ENCODE measurements around the gene CATSPERZ. TPM values are rescaled to one million over a fixed set of nuclear protein-coding genes. Genes with fewer than 3 reads are reported as not detected.
A peak's percentile ranks its signal among the peaks of the same experiment; 100 is the strongest.
"Not testable (repeated sequence)": the region's sequence is repeated elsewhere in the genome, so short reads cannot be mapped to it uniquely, and the experiment has no call there.

The CATSPERZ gene
- total and polyA plus RNA-seq, 4 donors: not detected

DNA sequence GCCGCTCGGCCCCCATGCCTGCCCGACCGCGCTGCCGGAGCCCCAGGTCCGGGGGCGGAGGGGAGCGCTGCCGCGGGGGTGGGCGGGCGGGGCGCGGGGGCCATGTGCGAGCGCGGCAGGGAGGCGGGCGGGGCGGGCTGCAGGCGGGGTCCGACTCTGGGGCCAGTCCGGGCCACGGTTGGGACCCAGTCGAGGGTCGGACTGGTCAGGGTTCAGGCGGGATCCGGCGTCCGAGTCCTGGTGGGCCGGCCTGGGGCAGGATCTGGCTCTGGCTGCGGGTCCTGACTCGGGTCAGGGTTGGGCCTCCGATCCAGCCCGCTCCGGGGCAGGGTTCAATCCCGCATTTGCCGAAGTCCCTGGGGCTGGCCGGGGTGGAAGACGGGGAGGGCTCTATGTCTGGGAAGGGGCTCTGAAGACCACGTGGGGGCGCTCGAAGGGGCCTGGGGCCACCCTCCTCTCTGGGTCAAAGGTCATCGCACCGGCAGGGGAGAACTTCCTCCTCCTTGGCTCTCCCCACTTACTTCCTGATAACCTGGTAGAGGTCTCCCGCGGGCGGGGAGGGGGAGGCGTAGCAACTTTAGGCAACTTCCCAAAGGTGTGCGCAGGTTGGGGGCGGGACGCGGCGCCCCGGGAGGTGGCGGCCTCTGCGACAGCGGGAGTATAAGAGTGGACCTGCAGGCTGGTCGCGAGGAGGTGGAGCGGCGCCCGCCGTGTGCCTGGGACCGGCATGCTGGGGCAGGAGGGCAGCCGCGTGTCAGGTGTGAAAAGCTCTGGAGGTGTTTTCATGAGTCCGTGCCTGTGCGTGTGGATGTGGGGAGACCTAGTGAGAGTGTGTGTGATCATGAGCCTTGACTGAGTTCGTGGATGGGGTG lies 5.8 kb downstream of the CATSPERZ start:
- no peaks in the 10 kb centered on the region for H3K4me1 ChIP-seq (ENCODE audit: control insufficient read depth in 1 of 2, insufficient read depth in 2 of 2, low read length in 2 of 2)
- WGBS, 2 donors: 1% methylated on average over 41 to 71 of the region's 71 CpGs
- intact Hi-C loops (cut with DNase I): no loop called here
- DNase-seq: peak; percentile 78 to 89
- peak overlapping the region in 1 of 2 donors; percentile 3 for H3K27ac ChIP-seq (ENCODE audit: low read depth in 1 of 2, low read length in 2 of 2)
- no peaks in the 10 kb centered on the region for H3K9me3 ChIP-seq (ENCODE audit: control insufficient read depth, low read length)
- H3K27me3 ChIP-seq (ENCODE audit: control insufficient read depth in 1 of 2, insufficient read depth in 2 of 2, low read length in 1 of 2): no peaks in the 10 kb centered on the region
- H3K4me3 ChIP-seq (ENCODE audit: low read length in 2 of 2): peak overlapping the region; percentile 65 to 91
- no peaks in the 10 kb centered on the region for H3K36me3 ChIP-seq (ENCODE audit: control insufficient read depth in 1 of 2, insufficient read depth in 2 of 2, low read length in 1 of 2)
- ATAC-seq (ENCODE audit: low FRiP score): peak; percentile 5

- no peaks in the 10 kb centered on the region for H3K27me3 ChIP-seq (ENCODE audit: control insufficient read depth in 1 of 2, insufficient read depth in 2 of 2, low read length in 1 of 2)
- ATAC-seq (ENCODE audit: low FRiP score) (no peak), DNase-seq (no peak)
- no peaks in the 10 kb centered on the region for H3K9me3 ChIP-seq (ENCODE audit: control insufficient read depth, low read length)
- H3K27ac ChIP-seq (ENCODE audit: low read depth in 1 of 2, low read length in 2 of 2): no peak overlapping the region
- no peaks in the 10 kb centered on the region for H3K4me1 ChIP-seq (ENCODE audit: control insufficient read depth in 1 of 2, insufficient read depth in 2 of 2, low read length in 2 of 2)
- WGBS, 2 donors: 32 to 39% methylated on average over 9 of the region's 9 CpGs
- intact Hi-C loops (cut with DNase I): no loop called here
- no peaks in the 10 kb centered on the region for H3K36me3 ChIP-seq (ENCODE audit: control insufficient read depth in 1 of 2, insufficient read depth in 2 of 2, low read length in 1 of 2)
- no peak overlapping the region for H3K4me3 ChIP-seq (ENCODE audit: low read length in 2 of 2)
Observed at GRCh38 chr11:64306563-64306875, 6.4 kb downstream of the CATSPERZ start.

DNA sequence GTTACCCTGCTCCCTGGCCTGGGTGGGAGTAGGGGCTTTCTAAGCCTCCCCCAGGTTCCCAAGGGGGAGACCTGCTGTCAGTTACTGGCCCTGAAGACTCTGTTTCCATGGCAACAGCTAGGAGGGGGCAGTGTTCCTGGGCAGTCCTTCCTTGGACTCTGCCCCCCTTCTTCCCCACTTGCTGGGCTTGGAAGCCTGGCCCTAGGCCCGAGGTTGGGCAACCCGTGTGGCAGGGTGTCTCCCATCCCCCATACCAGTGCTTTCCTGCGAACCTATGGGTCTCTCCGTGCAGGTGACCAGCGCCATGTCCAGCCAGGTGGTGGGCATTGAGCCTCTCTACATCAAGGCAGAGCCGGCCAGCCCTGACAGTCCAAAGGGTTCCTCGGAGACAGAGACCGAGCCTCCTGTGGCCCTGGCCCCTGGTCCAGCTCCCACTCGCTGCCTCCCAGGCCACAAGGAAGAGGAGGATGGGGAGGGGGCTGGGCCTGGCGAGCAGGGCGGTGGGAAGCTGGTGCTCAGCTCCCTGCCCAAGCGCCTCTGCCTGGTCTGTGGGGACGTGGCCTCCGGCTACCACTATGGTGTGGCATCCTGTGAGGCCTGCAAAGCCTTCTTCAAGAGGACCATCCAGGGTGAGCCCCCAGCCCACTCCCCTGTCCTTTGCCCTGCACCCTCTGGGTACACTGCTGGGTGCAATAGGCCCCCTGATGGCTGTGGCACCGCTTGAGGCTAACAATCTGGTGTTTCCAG lies 6.9 kb downstream of the CATSPERZ start:
- intact Hi-C loops (cut with DNase I): no loop called here
- no peaks in the 10 kb centered on the region for H3K36me3 ChIP-seq (ENCODE audit: control insufficient read depth in 1 of 2, insufficient read depth in 2 of 2, low read length in 1 of 2)
- no peak overlapping the region for H3K27ac ChIP-seq (ENCODE audit: low read depth in 1 of 2, low read length in 2 of 2)
- H3K27me3 ChIP-seq (ENCODE audit: control insufficient read depth in 1 of 2, insufficient read depth in 2 of 2, low read length in 1 of 2): no peaks in the 10 kb centered on the region
- DNase-seq: no peak
- H3K9me3 ChIP-seq (ENCODE audit: control insufficient read depth, low read length): no peaks in the 10 kb centered on the region
- WGBS, 2 donors: 79 to 80% methylated on average over 14 to 15 of the region's 15 CpGs
- no peaks in the 10 kb centered on the region for H3K4me1 ChIP-seq (ENCODE audit: control insufficient read depth in 1 of 2, insufficient read depth in 2 of 2, low read length in 2 of 2)
- H3K4me3 ChIP-seq (ENCODE audit: low read length in 2 of 2): no peak overlapping the region
- no peak for ATAC-seq (ENCODE audit: low FRiP score)

- H3K4me1 ChIP-seq (ENCODE audit: control insufficient read depth in 1 of 2, insufficient read depth in 2 of 2, low read length in 2 of 2); intact Hi-C loops (cut with DNase I); H3K27ac ChIP-seq (ENCODE audit: low read depth in 1 of 2, low read length in 2 of 2); H3K4me3 ChIP-seq (ENCODE audit: low read length in 2 of 2); H3K36me3 ChIP-seq (ENCODE audit: control insufficient read depth in 1 of 2, insufficient read depth in 2 of 2, low read length in 1 of 2); H3K27me3 ChIP-seq (ENCODE audit: control insufficient read depth in 1 of 2, insufficient read depth in 2 of 2, low read length in 1 of 2); ATAC-seq (ENCODE audit: low FRiP score); H3K9me3 ChIP-seq (ENCODE audit: control insufficient read depth, low read length); DNase-seq: not testable (repeated sequence)
- WGBS, 2 donors: 94 to 96% methylated on average over 5 of the region's 5 CpGs
Observed at GRCh38 chr11:64307795-64308194, 7.6 kb downstream of the CATSPERZ start.

DNA sequence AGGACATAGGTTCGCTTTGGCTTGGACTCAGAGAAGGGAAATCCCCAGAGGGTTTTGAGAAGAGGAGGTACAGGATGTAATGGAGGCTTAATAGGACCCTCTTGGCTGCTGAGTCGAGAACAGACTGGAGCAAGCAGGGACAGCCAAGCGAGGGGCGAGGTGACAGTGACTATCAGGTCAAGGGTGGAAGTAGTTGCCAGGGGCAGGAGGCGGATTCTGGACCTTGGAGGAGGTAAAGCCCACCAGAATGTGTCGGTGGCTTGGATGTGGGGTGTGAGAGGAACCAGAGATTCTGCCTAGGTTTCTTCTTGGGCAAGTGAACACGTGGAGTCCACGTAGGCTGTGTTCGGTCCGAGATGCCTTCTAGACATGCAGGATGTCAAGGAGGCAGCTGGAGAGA lies 12.8 kb downstream of the CATSPERZ start:
- intact Hi-C loops (cut with DNase I): no loop called here
- Histone ChIP-seq H3K36me3 (ENCODE audit: control insufficient read depth in 1 of 2, insufficient read depth in 2 of 2, low read length in 1 of 2) (no peaks in the 10 kb centered on the region), H3K27me3 (ENCODE audit: control insufficient read depth in 1 of 2, insufficient read depth in 2 of 2, low read length in 1 of 2) (no peaks in the 10 kb centered on the region), H3K4me1 (ENCODE audit: control insufficient read depth in 1 of 2, insufficient read depth in 2 of 2, low read length in 2 of 2) (no peaks in the 10 kb centered on the region), H3K4me3 (ENCODE audit: low read length in 2 of 2) (no peak overlapping the region), H3K9me3 (ENCODE audit: control insufficient read depth, low read length) (no peaks in the 10 kb centered on the region), H3K27ac (ENCODE audit: low read depth in 1 of 2, low read length in 2 of 2) (no peak overlapping the region)
- DNase-seq (no peak), ATAC-seq (ENCODE audit: low FRiP score) (no peak)
- 91 to 92% methylated on average over 10 of the region's 10 CpGs for WGBS, 2 donors

- DNase-seq: peak; percentile 77 to 87
- WGBS, 2 donors: 65 to 71% methylated on average over 18 of the region's 18 CpGs
- H3K9me3 ChIP-seq (ENCODE audit: control insufficient read depth, low read length): no peaks in the 10 kb centered on the region
- H3K27me3 ChIP-seq (ENCODE audit: control insufficient read depth in 1 of 2, insufficient read depth in 2 of 2, low read length in 1 of 2): no peaks in the 10 kb centered on the region
- H3K4me1 ChIP-seq (ENCODE audit: control insufficient read depth in 1 of 2, insufficient read depth in 2 of 2, low read length in 2 of 2): no peaks in the 10 kb centered on the region
- H3K27ac ChIP-seq (ENCODE audit: low read depth in 1 of 2, low read length in 2 of 2): no peak overlapping the region
- H3K36me3 ChIP-seq (ENCODE audit: control insufficient read depth in 1 of 2, insufficient read depth in 2 of 2, low read length in 1 of 2): no peaks in the 10 kb centered on the region
- intact Hi-C loops (cut with DNase I): no loop called here
- ATAC-seq (ENCODE audit: low FRiP score): peak; percentile 3
- H3K4me3 ChIP-seq (ENCODE audit: low read length in 2 of 2): no peak overlapping the region
Observed at GRCh38 chr11:64313491-64314145, 13.5 kb downstream of the CATSPERZ start.

DNA sequence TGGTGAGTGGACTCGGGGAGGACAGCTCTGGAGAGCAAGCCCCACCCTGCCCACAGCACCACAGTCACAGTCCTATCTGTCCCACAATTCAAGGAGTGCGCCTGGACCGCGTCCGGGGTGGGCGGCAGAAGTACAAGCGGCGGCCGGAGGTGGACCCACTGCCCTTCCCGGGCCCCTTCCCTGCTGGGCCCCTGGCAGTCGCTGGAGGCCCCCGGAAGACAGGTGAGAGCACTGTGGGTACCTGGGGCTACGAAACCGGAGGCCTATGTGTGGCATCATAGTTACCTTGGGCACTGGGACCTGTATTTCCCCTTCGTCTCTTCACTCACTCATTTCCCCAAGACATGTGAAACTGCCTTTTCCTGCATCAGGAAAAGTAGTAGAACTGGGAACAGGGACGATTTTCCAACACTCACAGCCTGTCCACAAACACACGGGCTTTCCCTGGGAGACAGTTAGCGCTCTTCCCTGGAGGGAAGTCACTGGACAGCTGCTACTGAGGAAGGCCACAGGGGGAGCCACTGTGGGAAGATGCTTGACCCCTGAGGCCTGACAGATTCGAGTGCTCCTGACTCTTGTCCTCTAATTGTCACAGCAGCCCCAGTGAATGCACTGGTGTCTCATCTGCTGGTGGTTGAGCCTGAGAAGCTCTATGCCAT lies 14.1 kb downstream of the CATSPERZ start:
- Histone ChIP-seq H3K4me3 (ENCODE audit: low read length in 2 of 2) (no peak overlapping the region), H3K4me1 (ENCODE audit: control insufficient read depth in 1 of 2, insufficient read depth in 2 of 2, low read length in 2 of 2) (no peaks in the 10 kb centered on the region), H3K36me3 (ENCODE audit: control insufficient read depth in 1 of 2, insufficient read depth in 2 of 2, low read length in 1 of 2) (no peaks in the 10 kb centered on the region), H3K27me3 (ENCODE audit: control insufficient read depth in 1 of 2, insufficient read depth in 2 of 2, low read length in 1 of 2) (no peaks in the 10 kb centered on the region), H3K27ac (ENCODE audit: low read depth in 1 of 2, low read length in 2 of 2) (no peak overlapping the region), H3K9me3 (ENCODE audit: control insufficient read depth, low read length) (no peaks in the 10 kb centered on the region)
- DNase-seq (no peak), ATAC-seq (ENCODE audit: low FRiP score) (no peak)
- intact Hi-C loops (cut with DNase I): no loop called here
- WGBS, 2 donors: 77 to 84% methylated on average over 12 to 19 of the region's 19 CpGs

DNA sequence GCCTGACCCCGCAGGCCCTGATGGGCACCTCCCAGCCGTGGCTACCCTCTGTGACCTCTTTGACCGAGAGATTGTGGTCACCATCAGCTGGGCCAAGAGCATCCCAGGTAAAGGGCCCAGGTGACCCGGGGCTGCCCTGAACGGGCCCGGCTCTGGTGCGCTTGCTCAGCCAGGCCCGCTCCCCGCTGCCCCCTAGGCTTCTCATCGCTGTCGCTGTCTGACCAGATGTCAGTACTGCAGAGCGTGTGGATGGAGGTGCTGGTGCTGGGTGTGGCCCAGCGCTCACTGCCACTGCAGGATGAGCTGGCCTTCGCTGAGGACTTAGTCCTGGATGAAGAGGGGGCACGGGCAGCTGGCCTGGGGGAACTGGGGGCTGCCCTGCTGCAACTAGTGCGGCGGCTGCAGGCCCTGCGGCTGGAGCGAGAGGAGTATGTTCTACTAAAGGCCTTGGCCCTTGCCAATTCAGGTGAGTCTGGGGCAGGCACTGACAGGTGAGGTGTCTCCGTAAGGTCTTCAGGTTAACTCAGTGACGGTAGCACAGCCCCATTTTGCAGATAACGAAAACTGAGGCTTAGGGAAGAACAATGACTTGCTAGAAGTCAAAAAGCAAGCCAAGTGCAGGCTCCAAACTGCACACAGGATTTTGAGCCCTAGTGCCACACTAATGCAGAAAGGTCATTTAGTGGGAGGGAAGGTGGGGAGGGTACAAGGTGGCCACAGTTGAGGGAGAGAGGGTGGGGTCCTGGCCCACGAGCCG lies 14.8 kb downstream of the CATSPERZ start:
- Histone ChIP-seq H3K9me3 (ENCODE audit: control insufficient read depth, low read length) (no peaks in the 10 kb centered on the region), H3K27ac (ENCODE audit: low read depth in 1 of 2, low read length in 2 of 2) (no peak overlapping the region), H3K4me1 (ENCODE audit: control insufficient read depth in 1 of 2, insufficient read depth in 2 of 2, low read length in 2 of 2) (no peaks in the 10 kb centered on the region), H3K27me3 (ENCODE audit: control insufficient read depth in 1 of 2, insufficient read depth in 2 of 2, low read length in 1 of 2) (no peaks in the 10 kb centered on the region), H3K4me3 (ENCODE audit: low read length in 2 of 2) (no peak overlapping the region), H3K36me3 (ENCODE audit: control insufficient read depth in 1 of 2, insufficient read depth in 2 of 2, low read length in 1 of 2) (no peaks in the 10 kb centered on the region)
- intact Hi-C loops (cut with DNase I): loop anchor here in 1 of 2 donors (5.0 kb wide), 1 partner anchor 42 kb away; the partner anchor contains the start of gene RPS6KA4
- no peak for DNase-seq
- no peak for ATAC-seq (ENCODE audit: low FRiP score)
- WGBS, 2 donors: 87 to 89% methylated on average over 22 to 24 of the region's 24 CpGs

Data from aorta (tissue), 5 donors.